ENCODE measurements around the gene MIA3. TPM values are rescaled to one million over a fixed set of nuclear protein-coding genes. Genes with fewer than 3 reads are reported as not detected.

The MIA3 gene
- total and polyA plus RNA-seq, 2 experiments from 2014 or later: 32.7 to 40.0 TPM

- Histone ChIP-seq H3K4me3 (no peak overlapping the region), H3K36me3 (ENCODE audit: insufficient read depth) (peaks cover 16% of the 10 kb centered on the region; the same call in 1 of the 2 replicates), H3K4me2 (no peak overlapping the region), H3K27ac (ENCODE audit: low read depth) (no peak overlapping the region), H3K79me2 (replicated peaks; ENCODE audit: insufficient read depth) (peaks cover 14% of the 10 kb centered on the region), H4K20me1 (replicated peaks; ENCODE audit: insufficient read depth) (no peaks in the 10 kb centered on the region), H3F3A (replicated peaks; ENCODE audit: low read depth) (0 out of 2 replicates have a peak, but pooled peaks cover 8% of the 10 kb centered on the region), H3K4me1 (ENCODE audit: insufficient read depth) (0 out of 2 replicates have a peak, but pooled peaks cover 3% of the 10 kb centered on the region), H3K9me2 (ENCODE audit: insufficient read depth) (no peaks in the 10 kb centered on the region), H2AFZ (no peak overlapping the region), H3K27me3 (ENCODE audit: insufficient read depth) (no peaks in the 10 kb centered on the region)
- H3K27me3 Mint-ChIP-seq (ENCODE audit: insufficient read depth, low read depth, poor library complexity): peaks cover 16% of the 10 kb centered on the region
- TF ChIP-seq NANOG (IDR thresholded peaks at IDR 0.05; ENCODE audit: borderline replicate concordance): no peak
- TF ChIP-seq, protein P1, sequence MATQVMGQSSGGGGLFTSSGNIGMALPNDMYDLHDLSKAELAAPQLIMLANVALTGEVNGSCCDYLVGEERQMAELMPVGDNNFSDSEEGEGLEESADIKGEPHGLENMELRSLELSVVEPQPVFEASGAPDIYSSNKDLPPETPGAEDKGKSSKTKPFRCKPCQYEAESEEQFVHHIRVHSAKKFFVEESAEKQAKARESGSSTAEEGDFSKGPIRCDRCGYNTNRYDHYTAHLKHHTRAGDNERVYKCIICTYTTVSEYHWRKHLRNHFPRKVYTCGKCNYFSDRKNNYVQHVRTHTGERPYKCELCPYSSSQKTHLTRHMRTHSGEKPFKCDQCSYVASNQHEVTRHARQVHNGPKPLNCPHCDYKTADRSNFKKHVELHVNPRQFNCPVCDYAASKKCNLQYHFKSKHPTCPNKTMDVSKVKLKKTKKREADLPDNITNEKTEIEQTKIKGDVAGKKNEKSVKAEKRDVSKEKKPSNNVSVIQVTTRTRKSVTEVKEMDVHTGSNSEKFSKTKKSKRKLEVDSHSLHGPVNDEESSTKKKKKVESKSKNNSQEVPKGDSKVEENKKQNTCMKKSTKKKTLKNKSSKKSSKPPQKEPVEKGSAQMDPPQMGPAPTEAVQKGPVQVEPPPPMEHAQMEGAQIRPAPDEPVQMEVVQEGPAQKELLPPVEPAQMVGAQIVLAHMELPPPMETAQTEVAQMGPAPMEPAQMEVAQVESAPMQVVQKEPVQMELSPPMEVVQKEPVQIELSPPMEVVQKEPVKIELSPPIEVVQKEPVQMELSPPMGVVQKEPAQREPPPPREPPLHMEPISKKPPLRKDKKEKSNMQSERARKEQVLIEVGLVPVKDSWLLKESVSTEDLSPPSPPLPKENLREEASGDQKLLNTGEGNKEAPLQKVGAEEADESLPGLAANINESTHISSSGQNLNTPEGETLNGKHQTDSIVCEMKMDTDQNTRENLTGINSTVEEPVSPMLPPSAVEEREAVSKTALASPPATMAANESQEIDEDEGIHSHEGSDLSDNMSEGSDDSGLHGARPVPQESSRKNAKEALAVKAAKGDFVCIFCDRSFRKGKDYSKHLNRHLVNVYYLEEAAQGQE (IDR thresholded peaks at IDR 0.05; ENCODE audit: unreplicated experiment): no peak
- no peak for TF ChIP-seq JUNB (IDR thresholded peaks at IDR 0.05; ENCODE audit: unreplicated experiment)
- no peak for TF ChIP-seq CREB1 (CRISPR knock-in tag; IDR thresholded peaks at IDR 0.05; ENCODE audit: low read depth)
- TF ChIP-seq EZH2 (IDR thresholded peaks at IDR 0.05; ENCODE audit: low read depth, unreplicated experiment): no peak
- TF ChIP-seq, protein P2, sequence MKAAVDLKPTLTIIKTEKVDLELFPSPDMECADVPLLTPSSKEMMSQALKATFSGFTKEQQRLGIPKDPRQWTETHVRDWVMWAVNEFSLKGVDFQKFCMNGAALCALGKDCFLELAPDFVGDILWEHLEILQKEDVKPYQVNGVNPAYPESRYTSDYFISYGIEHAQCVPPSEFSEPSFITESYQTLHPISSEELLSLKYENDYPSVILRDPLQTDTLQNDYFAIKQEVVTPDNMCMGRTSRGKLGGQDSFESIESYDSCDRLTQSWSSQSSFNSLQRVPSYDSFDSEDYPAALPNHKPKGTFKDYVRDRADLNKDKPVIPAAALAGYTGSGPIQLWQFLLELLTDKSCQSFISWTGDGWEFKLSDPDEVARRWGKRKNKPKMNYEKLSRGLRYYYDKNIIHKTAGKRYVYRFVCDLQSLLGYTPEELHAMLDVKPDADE (IDR thresholded peaks at IDR 0.05): no peak
- no peak for TF ChIP-seq POLR2AphosphoS5 (IDR thresholded peaks at IDR 0.05; ENCODE audit: low read depth)
- no peaks in the 10 kb centered on the region for H3K9me3 Mint-ChIP-seq
- no peak for ATAC-seq
- no peak overlapping the region for H3K27ac Mint-ChIP-seq
- DNase-seq (ENCODE audit: low spot score): no peak
- no peak overlapping the region for H3K4me3 Mint-ChIP-seq
- H3K4me1 Mint-ChIP-seq: peaks cover 2% of the 10 kb centered on the region; the same call in 1 of the 3 replicates
- H3K36me3 Mint-ChIP-seq (ENCODE audit: low read depth): peaks cover 16% of the 10 kb centered on the region
These were observed 98.5 kb downstream of the MIA3 start for GRCh38 chr1:222716393-222716792.

Other genes with a start within 250 kb of the MIA3 start
- 0.52 TPM in 1 of 2 replicates, not detected in the other for gene HHIPL2, start 70.0 kb upstream of the MIA3 start, total RNA-seq (2014; rRNA removed; shearing (Covaris generic))
- gene HHIPL2, start 70.0 kb upstream of the MIA3 start, polyA plus RNA-seq (2016; fragmentation: Nextera tagmentation; extraction: Ambion mirVana): not detected in 2 replicates
- 13.3 and 16.3 TPM in 2 replicates for gene TAF1A, start 28.2 kb upstream of the MIA3 start, total RNA-seq (2014; rRNA removed; shearing (Covaris generic))
- gene TAF1A, start 28.2 kb upstream of the MIA3 start, polyA plus RNA-seq (2016; fragmentation: Nextera tagmentation; extraction: Ambion mirVana): 5.5 and 5.7 TPM in 2 replicates
- gene AIDA, start 94.4 kb downstream of the MIA3 start, total RNA-seq (2014; rRNA removed; shearing (Covaris generic)): 103 and 132 TPM in 2 replicates
- 49.5 and 51.1 TPM in 2 replicates for gene AIDA, start 94.4 kb downstream of the MIA3 start, polyA plus RNA-seq (2016; fragmentation: Nextera tagmentation; extraction: Ambion mirVana)
- gene BROX, start 94.5 kb downstream of the MIA3 start, total RNA-seq (2014; rRNA removed; shearing (Covaris generic)): 32.3 and 32.9 TPM in 2 replicates
- gene BROX, start 94.5 kb downstream of the MIA3 start, polyA plus RNA-seq (2016; fragmentation: Nextera tagmentation; extraction: Ambion mirVana): 26.5 TPM in 2 replicates
- not detected in 2 replicates for gene FAM177B, start 119.1 kb downstream of the MIA3 start, total RNA-seq (2014; rRNA removed; shearing (Covaris generic))
- gene FAM177B, start 119.1 kb downstream of the MIA3 start, polyA plus RNA-seq (2016; fragmentation: Nextera tagmentation; extraction: Ambion mirVana): not detected in 2 replicates
- gene DISP1, start 196.9 kb downstream of the MIA3 start, total RNA-seq (2014; rRNA removed; shearing (Covaris generic)): 3.1 and 4.4 TPM in 2 replicates
- 2.4 and 2.7 TPM in 2 replicates for gene DISP1, start 196.9 kb downstream of the MIA3 start, polyA plus RNA-seq (2016; fragmentation: Nextera tagmentation; extraction: Ambion mirVana)